HG03045 (cell line): ENCODE measurements around the gene LYSMD1.

Source experiments
- ATAC-seq: cut with Tn5 transposase; IDR thresholded peaks from one replicate; pipeline ENCODE4 v1.9.1; 2021; ENCODE audit warnings: mild to moderate bottlenecking, moderate library complexity; ENCODE audit not compliant: unreplicated experiment

Gene LYSMD1

GRCh38 chr1:151175863-151176262, 10.2 kb upstream of the LYSMD1 start, which contains the start of gene TMOD4:
Gene TMOD4 (minus strand): TSS chr1:151175981. CDS start chr1:151174875, 1,106 bp downstream.
- ATAC-seq = no peak

- no peak for ATAC-seq
Observed at GRCh38 chr1:151175041-151175741, 9.5 kb upstream of the LYSMD1 start.

- ATAC-seq = no peak
Observed at GRCh38 chr1:151171190-151171589, 5.5 kb upstream of the LYSMD1 start.

GRCh38 chr1:151167116-151167515, 1.4 kb upstream of the LYSMD1 start:
- no peak for ATAC-seq

GRCh38 chr1:151166505-151166956, 829 bp upstream of the LYSMD1 start:
- ATAC-seq = no peak

GRCh38 chr1:151165281-151165737, 393 bp downstream of the LYSMD1 start:
- no peak for ATAC-seq

- ATAC-seq = no peak
Observed at GRCh38 chr1:151164732-151165280, 896 bp downstream of the LYSMD1 start.

GRCh38 chr1:151159373-151159772, 6.3 kb downstream of the LYSMD1 start:
- ATAC-seq = no peak

- no peak for ATAC-seq
Observed at GRCh38 chr1:151158751-151159251, 6.9 kb downstream of the LYSMD1 start.

- no peak for ATAC-seq
Observed at GRCh38 chr1:151158326-151158725, 7.4 kb downstream of the LYSMD1 start.

- ATAC-seq = no peak
Observed at GRCh38 chr1:151157067-151157531, 8.6 kb downstream of the LYSMD1 start.

GRCh38 chr1:151156515-151156819, 9.2 kb downstream of the LYSMD1 start, which contains the start of gene TNFAIP8L2:
Gene TNFAIP8L2 (plus strand): TSS chr1:151156649. CDS start chr1:151158698, 2,049 bp downstream.
- ATAC-seq = peak; percentile 73

GRCh38 chr1:151147665-151148064, 18.0 kb downstream of the LYSMD1 start:
- no peak for ATAC-seq

- no peak for ATAC-seq
Observed at GRCh38 chr1:151147132-151147503, 18.6 kb downstream of the LYSMD1 start.

- peak; percentile 96 for ATAC-seq
Observed at GRCh38 chr1:151146412-151147131, 19.1 kb downstream of the LYSMD1 start, which contains the start of gene SEMA6C. Gene SEMA6C (minus strand): TSS chr1:151146631. CDS start chr1:151142621, 4,010 bp downstream.

- ATAC-seq = no peak
Observed at GRCh38 chr1:151146072-151146411, 19.7 kb downstream of the LYSMD1 start.

- ATAC-seq = no peak
Observed at GRCh38 chr1:151145304-151146071, 20.2 kb downstream of the LYSMD1 start.

- no peak for ATAC-seq
Observed at GRCh38 chr1:151144474-151145303, 21.0 kb downstream of the LYSMD1 start.

- no peak for ATAC-seq
Observed at GRCh38 chr1:151143986-151144385, 21.7 kb downstream of the LYSMD1 start.

- no peak for ATAC-seq
Observed at GRCh38 chr1:151143057-151143435, 22.7 kb downstream of the LYSMD1 start.
